GM20000 (cell line): ENCODE measurements around the gene PRKRIP1.

ENCODE experiments used
- DNase-seq: peaks from one replicate; pipeline ENCODE4 v3.0.0; 2012; ENCODE audit warnings: low spot score
- CTCF ChIP-seq: IDR thresholded peaks from 2 replicates; pipeline ENCODE4 v1.5.1; 2012; ENCODE audit warnings: mild to moderate bottlenecking, control low read depth; ENCODE audit errors: extremely low read depth, missing control alignments

PRKRIP1 gene

GRCh38 chr7:102412548-102412947 lies 16.4 kb downstream of the PRKRIP1 start:
- TF ChIP-seq CTCF = peak; percentile 14

GRCh38 chr7:102413091-102413490 lies 16.9 kb downstream of the PRKRIP1 start:
- no peak for TF ChIP-seq CTCF
- no peak for DNase-seq

More at GRCh38 chr7:102412548-102412947, 16.4 kb downstream of the PRKRIP1 start:
- no peak for DNase-seq

GRCh38 chr7:102413611-102414010 lies 17.4 kb downstream of the PRKRIP1 start:
- TF ChIP-seq CTCF = no peak
- no peak for DNase-seq

GRCh38 chr7:102415685-102416225 lies 19.6 kb downstream of the PRKRIP1 start:
- DNase-seq = no peak
- no peak for TF ChIP-seq CTCF

GRCh38 chr7:102416406-102416805 lies 20.2 kb downstream of the PRKRIP1 start:
- DNase-seq = no peak
- no peak for TF ChIP-seq CTCF

GRCh38 chr7:102417105-102417504 lies 20.9 kb downstream of the PRKRIP1 start:
- DNase-seq = no peak
- TF ChIP-seq CTCF = no peak

- DNase-seq = no peak
- no peak for TF ChIP-seq CTCF
These were observed 22.4 kb downstream of the PRKRIP1 start for GRCh38 chr7:102418592-102418991.
